ENCODE measurements around the gene PDGFA.

Gene PDGFA

DNA sequence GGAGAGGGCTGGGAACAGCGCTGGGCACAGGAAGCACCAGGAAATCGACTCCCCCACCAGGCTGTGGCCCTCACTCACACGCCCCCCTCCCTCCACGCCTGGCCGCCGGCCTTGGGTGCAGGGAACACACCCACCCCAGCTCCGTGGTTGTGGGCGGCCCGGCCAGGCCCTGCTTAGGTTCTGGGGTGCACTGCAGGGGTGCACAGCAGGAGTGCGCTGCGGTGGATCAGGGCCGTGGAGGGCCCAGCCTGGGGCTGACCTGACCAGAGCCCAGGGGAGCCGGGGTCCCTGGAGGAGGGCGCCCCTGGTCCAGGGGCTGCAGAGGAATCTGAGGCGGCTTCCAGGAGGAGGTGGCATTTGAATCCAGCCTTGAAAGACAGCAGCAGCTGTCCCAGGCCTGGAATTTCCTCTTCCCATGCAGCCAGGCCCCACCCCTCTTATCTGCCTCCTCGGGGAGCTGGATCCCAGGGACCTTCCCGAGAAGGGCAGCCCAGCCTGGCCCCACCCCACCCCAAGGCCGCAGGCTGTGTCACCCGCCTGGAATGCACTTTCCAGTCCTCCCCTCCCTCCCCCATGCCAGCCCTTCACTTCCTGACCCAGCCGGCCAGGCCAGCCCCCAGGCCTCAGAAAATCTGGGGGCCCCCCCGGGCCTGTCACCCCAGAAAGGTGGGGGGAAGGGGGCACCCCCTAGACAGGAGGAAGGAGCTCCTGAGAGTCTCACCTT lies 18.4 kb upstream of the PDGFA start:
- H3K36me3 ChIP-seq (ENCODE audit: low read depth): no peaks in the 10 kb centered on the region
- TF ChIP-seq, protein P1, sequence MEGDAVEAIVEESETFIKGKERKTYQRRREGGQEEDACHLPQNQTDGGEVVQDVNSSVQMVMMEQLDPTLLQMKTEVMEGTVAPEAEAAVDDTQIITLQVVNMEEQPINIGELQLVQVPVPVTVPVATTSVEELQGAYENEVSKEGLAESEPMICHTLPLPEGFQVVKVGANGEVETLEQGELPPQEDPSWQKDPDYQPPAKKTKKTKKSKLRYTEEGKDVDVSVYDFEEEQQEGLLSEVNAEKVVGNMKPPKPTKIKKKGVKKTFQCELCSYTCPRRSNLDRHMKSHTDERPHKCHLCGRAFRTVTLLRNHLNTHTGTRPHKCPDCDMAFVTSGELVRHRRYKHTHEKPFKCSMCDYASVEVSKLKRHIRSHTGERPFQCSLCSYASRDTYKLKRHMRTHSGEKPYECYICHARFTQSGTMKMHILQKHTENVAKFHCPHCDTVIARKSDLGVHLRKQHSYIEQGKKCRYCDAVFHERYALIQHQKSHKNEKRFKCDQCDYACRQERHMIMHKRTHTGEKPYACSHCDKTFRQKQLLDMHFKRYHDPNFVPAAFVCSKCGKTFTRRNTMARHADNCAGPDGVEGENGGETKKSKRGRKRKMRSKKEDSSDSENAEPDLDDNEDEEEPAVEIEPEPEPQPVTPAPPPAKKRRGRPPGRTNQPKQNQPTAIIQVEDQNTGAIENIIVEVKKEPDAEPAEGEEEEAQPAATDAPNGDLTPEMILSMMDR (IDR thresholded peaks at IDR 0.05; ENCODE audit: poor library complexity, severe bottlenecking): no peak
- H3K9me3 ChIP-seq (ENCODE audit: severe bottlenecking): no peaks in the 10 kb centered on the region
- H3K4me3 ChIP-seq (ENCODE audit: severe bottlenecking): peak overlapping the region; percentile 30
- ATAC-seq (ENCODE audit: low read depth): peak; percentile 70
- H3K4me1 ChIP-seq (ENCODE audit: insufficient read depth, poor library complexity, severe bottlenecking): peaks cover 28% of the 10 kb centered on the region
- peak; percentile 98 for DNase-seq (ENCODE audit: low spot score)
- no peaks in the 10 kb centered on the region for H3K27me3 ChIP-seq (ENCODE audit: insufficient read depth, poor library complexity, severe bottlenecking)
- H3K27ac ChIP-seq (ENCODE audit: poor library complexity, severe bottlenecking): peak overlapping the region; percentile 99

DNA sequence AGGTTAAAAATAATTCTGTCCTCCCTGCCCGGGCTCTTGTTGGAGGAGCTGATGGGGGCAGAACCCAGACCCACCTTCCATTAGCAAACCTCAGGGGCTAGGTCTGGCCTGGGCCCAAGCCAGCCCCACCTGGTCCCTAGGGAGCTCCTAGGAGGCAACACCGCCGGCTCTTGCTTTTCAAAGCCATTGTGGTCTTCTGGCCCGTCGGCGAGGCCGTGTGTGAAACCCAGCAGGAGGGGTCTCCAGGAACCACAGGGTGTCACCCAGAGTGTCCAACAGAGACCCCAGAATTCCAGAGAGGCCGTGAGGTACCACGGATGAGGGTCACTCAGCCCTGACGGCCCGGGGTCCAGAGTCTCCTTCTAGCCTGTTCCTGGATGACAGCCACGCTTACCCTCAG lies 16.6 kb upstream of the PDGFA start:
- Histone ChIP-seq H3K27ac (ENCODE audit: poor library complexity, severe bottlenecking) (peak overlapping the region; percentile 99), H3K36me3 (ENCODE audit: low read depth) (no peaks in the 10 kb centered on the region), H3K9me3 (ENCODE audit: severe bottlenecking) (no peaks in the 10 kb centered on the region), H3K4me3 (ENCODE audit: severe bottlenecking) (no peak overlapping the region), H3K4me1 (ENCODE audit: insufficient read depth, poor library complexity, severe bottlenecking) (peaks cover 19% of the 10 kb centered on the region), H3K27me3 (ENCODE audit: insufficient read depth, poor library complexity, severe bottlenecking) (no peaks in the 10 kb centered on the region)
- ATAC-seq (ENCODE audit: low read depth) (no peak), DNase-seq (ENCODE audit: low spot score) (no peak)
- TF ChIP-seq, protein P1 (IDR thresholded peaks at IDR 0.05; ENCODE audit: poor library complexity, severe bottlenecking): no peak

DNA sequence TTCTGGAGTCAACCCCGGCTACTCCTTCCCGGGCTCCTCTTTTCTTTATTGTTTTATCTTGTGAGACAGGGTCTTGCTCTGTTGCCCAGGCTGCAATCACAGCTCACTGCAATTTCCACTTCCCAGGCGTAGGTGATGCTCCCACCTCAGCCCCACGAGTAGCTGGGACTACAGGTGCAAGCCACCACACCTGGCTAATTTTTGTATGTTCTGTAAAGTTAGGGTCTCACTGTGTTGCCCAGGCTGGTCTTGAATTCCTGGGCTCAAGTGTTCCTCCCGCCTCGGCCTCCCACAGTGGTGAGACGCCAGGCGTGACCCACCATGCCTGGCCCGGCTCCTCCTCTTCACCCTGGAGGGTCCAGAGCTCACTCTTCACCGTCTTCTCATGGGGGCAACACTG lies 15.3 kb upstream of the PDGFA start:
- Histone ChIP-seq H3K27ac (ENCODE audit: poor library complexity, severe bottlenecking) (no peak overlapping the region), H3K9me3 (ENCODE audit: severe bottlenecking) (no peaks in the 10 kb centered on the region), H3K4me1 (ENCODE audit: insufficient read depth, poor library complexity, severe bottlenecking) (peaks cover 13% of the 10 kb centered on the region), H3K36me3 (ENCODE audit: low read depth) (no peaks in the 10 kb centered on the region), H3K27me3 (ENCODE audit: insufficient read depth, poor library complexity, severe bottlenecking) (no peaks in the 10 kb centered on the region), H3K4me3 (ENCODE audit: severe bottlenecking) (no peak overlapping the region)
- DNase-seq (ENCODE audit: low spot score) (no peak), ATAC-seq (ENCODE audit: low read depth) (no peak)
- TF ChIP-seq, protein P1 (IDR thresholded peaks at IDR 0.05; ENCODE audit: poor library complexity, severe bottlenecking): no peak

DNA sequence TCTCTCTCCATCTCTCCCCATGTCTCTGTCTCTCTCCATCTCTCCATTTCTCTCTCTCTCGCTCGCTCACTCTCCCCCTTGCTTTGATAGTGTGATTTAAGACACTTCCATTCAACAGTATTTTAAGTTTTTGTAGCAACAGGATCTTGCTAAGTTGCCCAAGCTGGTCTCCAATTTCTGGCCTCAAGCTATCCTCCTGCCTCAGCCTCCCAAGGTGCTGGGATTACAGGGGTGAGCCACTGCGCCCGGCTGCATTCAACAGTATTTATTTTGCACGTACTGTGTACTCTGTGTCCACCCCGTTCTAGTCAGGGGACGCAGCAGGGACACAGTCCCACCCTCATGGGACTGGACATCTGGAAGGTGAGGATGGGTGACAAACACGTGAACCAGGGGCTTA lies 14.4 kb upstream of the PDGFA start:
- no peaks in the 10 kb centered on the region for H3K36me3 ChIP-seq (ENCODE audit: low read depth)
- no peak overlapping the region for H3K4me3 ChIP-seq (ENCODE audit: severe bottlenecking)
- peaks cover 12% of the 10 kb centered on the region for H3K4me1 ChIP-seq (ENCODE audit: insufficient read depth, poor library complexity, severe bottlenecking)
- no peak overlapping the region for H3K27ac ChIP-seq (ENCODE audit: poor library complexity, severe bottlenecking)
- DNase-seq (ENCODE audit: low spot score) (no peak), ATAC-seq (ENCODE audit: low read depth) (no peak)
- no peaks in the 10 kb centered on the region for H3K9me3 ChIP-seq (ENCODE audit: severe bottlenecking)
- no peaks in the 10 kb centered on the region for H3K27me3 ChIP-seq (ENCODE audit: insufficient read depth, poor library complexity, severe bottlenecking)
- TF ChIP-seq, protein P1 (IDR thresholded peaks at IDR 0.05; ENCODE audit: poor library complexity, severe bottlenecking): no peak

DNA sequence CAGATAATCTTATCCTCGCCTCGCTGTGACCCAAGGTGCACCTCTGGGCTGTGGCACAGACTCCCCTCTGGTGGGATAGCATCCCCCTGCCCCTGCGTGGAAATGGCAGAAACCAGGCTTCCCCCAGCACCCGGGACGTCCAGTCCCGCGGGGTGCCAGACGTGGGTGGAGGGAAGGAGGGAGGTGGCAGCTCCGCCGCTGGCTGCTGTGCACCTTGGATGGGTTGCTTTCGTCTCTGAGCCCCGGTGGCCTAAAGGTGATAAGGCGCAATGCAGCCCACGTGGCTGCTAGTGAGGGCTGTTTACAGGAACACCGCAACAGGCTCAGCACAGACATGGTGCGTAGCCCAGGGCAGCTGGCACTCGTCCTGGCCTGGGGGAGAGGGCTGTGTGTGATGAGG lies 13.6 kb upstream of the PDGFA start:
- Histone ChIP-seq H3K4me3 (ENCODE audit: severe bottlenecking) (no peak overlapping the region), H3K9me3 (ENCODE audit: severe bottlenecking) (no peaks in the 10 kb centered on the region), H3K4me1 (ENCODE audit: insufficient read depth, poor library complexity, severe bottlenecking) (peaks cover 5% of the 10 kb centered on the region), H3K36me3 (ENCODE audit: low read depth) (no peaks in the 10 kb centered on the region), H3K27ac (ENCODE audit: poor library complexity, severe bottlenecking) (no peak overlapping the region), H3K27me3 (ENCODE audit: insufficient read depth, poor library complexity, severe bottlenecking) (no peaks in the 10 kb centered on the region)
- DNase-seq (ENCODE audit: low spot score): no peak
- no peak for ATAC-seq (ENCODE audit: low read depth)
- TF ChIP-seq, protein P1 (IDR thresholded peaks at IDR 0.05; ENCODE audit: poor library complexity, severe bottlenecking): no peak

All from RWPE2 (cell line).